Measurements from ENCODE around the gene ETHE1. TPM values are rescaled to one million over a fixed set of nuclear protein-coding genes. Genes with fewer than 3 reads are reported as not detected.
A peak's percentile ranks its signal among the peaks of the same experiment; 100 is the strongest.

Gene ETHE1
- total RNA-seq, 4 donors from 2014 or later, result 44.3 to 76.0 (median 57.8) TPM

GRCh38 chr19:43505941-43506340, 21.1 kb downstream of the ETHE1 start:
- Histone ChIP-seq H3K27me3 (no peaks in the 10 kb centered on the region), H3K27ac (no peak overlapping the region), H3K4me3 (no peak overlapping the region), H3K36me3 (peaks cover 18% of the 10 kb centered on the region), H3K4me1 (peaks cover 28% of the 10 kb centered on the region), H3K9me3 (no peaks in the 10 kb centered on the region)
- WGBS, result 86% methylated on average over 5 of the region's 5 CpGs
- DNase-seq (ENCODE audit: low spot score in 2 of 2), result no peak
- TF ChIP-seq POLR2AphosphoS5 (IDR thresholded peaks at IDR 0.05), result no peak
- no peak for TF ChIP-seq EP300 (IDR thresholded peaks at IDR 0.05)
- no peak for TF ChIP-seq POLR2A (IDR thresholded peaks at IDR 0.05)
- TF ChIP-seq CTCF (IDR thresholded peaks at IDR 0.05), result no peak

DNA sequence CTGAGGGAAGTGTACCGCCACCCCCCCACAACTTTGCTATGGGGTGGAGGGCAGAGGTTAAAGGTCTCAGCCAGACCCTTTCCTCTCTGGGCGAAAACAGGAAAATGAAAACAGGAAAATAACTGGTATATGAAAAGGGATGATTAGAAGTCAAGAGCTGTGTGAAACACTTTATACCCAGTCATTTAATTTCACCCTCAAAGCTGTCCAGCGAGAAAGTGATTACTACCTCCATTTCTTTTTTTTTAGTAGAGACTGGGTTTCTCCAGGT, 21.9 kb downstream of the ETHE1 start:
- TF ChIP-seq CTCF (IDR thresholded peaks at IDR 0.05) (no peak), POLR2AphosphoS5 (IDR thresholded peaks at IDR 0.05) (no peak), EP300 (IDR thresholded peaks at IDR 0.05) (no peak), POLR2A (IDR thresholded peaks at IDR 0.05) (no peak)
- Histone ChIP-seq H3K4me1 (peaks cover 28% of the 10 kb centered on the region), H3K27ac (peak overlapping the region; percentile 88), H3K9me3 (no peaks in the 10 kb centered on the region), H3K36me3 (peaks cover 15% of the 10 kb centered on the region), H3K27me3 (no peaks in the 10 kb centered on the region), H3K4me3 (peak overlapping the region; percentile 69)
- WGBS, result 76% methylated on average over 3 of the region's 3 CpGs
- no peak for DNase-seq (ENCODE audit: low spot score in 2 of 2)

GRCh38 chr19:43504426-43505185, 22.4 kb downstream of the ETHE1 start, which contains the start of gene PHLDB3:
Gene PHLDB3 (minus strand): TSS chr19:43504746. CDS start chr19:43504118, 628 bp downstream.
- H3K36me3 ChIP-seq, result peaks cover 15% of the 10 kb centered on the region
- H3K27ac ChIP-seq, result peak within 1 kb of the TSS; percentile 88
- TF ChIP-seq EP300 (IDR thresholded peaks at IDR 0.05) (no peak), CTCF (IDR thresholded peaks at IDR 0.05) (no peak), POLR2A (IDR thresholded peaks at IDR 0.05) (no peak), POLR2AphosphoS5 (IDR thresholded peaks at IDR 0.05) (no peak)
- WGBS, result 2% methylated on average over 32 of the region's 42 CpGs
- no peak for DNase-seq (ENCODE audit: low spot score in 2 of 2)
- no peaks in the 10 kb centered on the region for H3K9me3 ChIP-seq
- peaks cover 28% of the 10 kb centered on the region for H3K4me1 ChIP-seq
- H3K27me3 ChIP-seq, result no peaks in the 10 kb centered on the region
- H3K4me3 ChIP-seq, result peak within 1 kb of the TSS; percentile 69

DNA sequence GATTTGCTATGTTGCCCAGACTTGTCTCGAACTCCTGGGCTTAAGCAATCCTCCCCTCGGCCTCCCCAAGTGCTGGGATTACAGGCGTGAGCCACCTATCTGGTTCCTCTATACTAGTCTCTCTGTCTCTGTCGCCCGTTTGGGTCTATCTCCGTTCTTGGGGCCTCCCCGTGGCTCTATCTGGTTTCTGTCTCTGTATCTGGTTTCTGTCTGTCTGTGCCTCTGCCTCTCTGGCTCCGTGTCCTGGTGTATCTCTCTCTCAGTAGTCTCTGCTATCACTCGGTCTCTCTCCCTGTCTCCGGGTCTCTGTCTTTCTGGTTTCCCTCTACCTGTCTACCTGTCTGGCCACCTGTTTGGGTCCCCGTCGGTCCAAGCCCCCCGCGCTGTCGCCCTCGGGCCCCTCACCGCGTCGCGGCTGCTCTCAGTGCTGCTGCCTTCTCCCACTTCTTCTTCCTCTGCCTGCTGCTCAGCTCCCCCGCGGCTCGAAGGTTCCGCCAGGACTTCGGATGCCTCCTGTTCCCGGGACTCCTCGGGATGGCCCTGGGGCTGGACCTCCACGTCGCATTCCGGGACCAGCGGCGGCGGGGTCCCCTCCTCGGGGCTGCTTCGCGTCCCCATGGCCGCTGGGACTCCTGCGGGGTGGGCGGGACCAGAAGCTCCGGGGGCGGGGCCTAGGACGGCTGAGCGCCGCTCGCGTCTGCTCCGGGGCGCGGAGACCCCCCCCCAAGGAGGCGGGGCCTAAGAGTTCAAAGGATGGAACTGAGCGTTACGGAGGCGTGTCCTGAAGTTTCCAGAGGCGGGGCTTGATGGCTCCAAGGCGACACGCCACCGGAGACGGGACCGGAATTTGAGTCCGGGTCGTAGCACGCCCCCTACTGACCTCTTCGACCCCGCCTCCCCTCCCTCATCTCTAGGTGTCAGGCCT, 23.2 kb downstream of the ETHE1 start:
- no peak for TF ChIP-seq EP300 (IDR thresholded peaks at IDR 0.05)
- no peak for TF ChIP-seq POLR2AphosphoS5 (IDR thresholded peaks at IDR 0.05)
- TF ChIP-seq POLR2A (IDR thresholded peaks at IDR 0.05), result peak in 1 of 2 donors; percentile 28
- TF ChIP-seq CTCF (IDR thresholded peaks at IDR 0.05), result no peak
- WGBS, result 2% methylated on average over 32 of the region's 64 CpGs
- H3K9me3 ChIP-seq, result no peaks in the 10 kb centered on the region

More for the DNA sequence above, 23.2 kb downstream of the ETHE1 start:
- peak; percentile 98 for DNase-seq (ENCODE audit: low spot score in 2 of 2)
- Histone ChIP-seq H3K27me3 (no peaks in the 10 kb centered on the region), H3K4me1 (peaks cover 28% of the 10 kb centered on the region), H3K36me3 (peaks cover 11% of the 10 kb centered on the region), H3K4me3 (peak overlapping the region; percentile 69), H3K27ac (peak overlapping the region; percentile 88)
